GM18526 (cell line): ENCODE data around the gene GABBR2.

Experiments used
- POLR2A ChIP-seq: IDR thresholded peaks from 3 replicates; pipeline ENCODE4 v1.6.1; 2011; ENCODE audit not compliant: insufficient read length; ENCODE audit errors: extremely low read depth

GABBR2 gene

GRCh38 chr9:98708933-98709911 is at the start of gene GABBR2:
Gene GABBR2, minus strand, starts transcription at chr9:98708935. Its CDS starts 198 bp downstream, at chr9:98708737.
- no peak for TF ChIP-seq POLR2A

DNA sequence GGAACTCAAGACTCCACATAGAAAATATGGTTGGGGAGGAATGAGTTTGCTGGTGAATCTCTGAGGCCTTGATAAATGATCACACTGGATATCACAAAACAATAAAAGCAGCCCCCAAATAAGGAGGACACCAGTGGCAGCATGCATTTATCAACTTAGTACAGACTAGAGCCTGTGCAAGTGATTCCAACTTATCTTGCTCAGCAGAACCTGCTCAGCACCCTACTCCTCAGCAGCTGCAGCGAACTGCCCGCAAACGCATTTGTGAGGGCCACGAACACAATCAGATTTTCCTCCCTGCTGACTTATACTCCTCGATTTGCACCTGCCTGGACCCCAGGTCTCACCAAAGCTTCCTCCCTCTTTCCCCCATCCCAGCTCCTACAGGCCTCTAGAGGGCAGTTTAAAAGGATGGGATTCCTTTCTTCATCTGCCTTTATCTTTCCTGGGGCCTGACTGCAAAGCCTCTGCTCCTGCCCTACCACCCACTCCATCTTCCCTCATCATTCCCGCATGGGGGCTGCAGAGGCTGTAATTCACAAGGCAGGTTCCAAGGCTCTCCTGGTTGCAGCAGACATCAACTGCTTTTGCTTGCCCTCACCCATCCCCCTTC is 46.4 kb upstream of the GABBR2 start:
- TF ChIP-seq POLR2A, result no peak

DNA sequence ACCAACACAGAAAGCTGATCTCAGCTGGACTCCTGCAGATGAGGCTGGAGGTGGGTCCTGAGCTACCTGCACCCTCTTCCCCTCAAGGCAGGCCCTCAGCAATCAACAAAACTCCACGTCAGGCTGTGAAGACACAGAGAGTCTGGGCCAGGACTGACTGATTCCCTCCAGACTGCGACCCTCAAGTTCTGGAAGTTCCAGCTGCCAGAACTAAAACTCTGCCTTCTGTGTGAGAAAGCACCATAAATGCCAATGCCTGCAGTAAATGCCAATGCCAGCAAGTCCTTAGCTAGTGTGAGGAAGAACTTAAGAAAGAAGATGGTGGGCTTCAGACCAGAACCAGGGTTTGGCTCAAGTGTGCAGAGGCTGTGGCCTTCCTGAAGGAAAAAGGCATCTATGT is 42.5 kb upstream of the GABBR2 start:
- no peak for TF ChIP-seq POLR2A

DNA sequence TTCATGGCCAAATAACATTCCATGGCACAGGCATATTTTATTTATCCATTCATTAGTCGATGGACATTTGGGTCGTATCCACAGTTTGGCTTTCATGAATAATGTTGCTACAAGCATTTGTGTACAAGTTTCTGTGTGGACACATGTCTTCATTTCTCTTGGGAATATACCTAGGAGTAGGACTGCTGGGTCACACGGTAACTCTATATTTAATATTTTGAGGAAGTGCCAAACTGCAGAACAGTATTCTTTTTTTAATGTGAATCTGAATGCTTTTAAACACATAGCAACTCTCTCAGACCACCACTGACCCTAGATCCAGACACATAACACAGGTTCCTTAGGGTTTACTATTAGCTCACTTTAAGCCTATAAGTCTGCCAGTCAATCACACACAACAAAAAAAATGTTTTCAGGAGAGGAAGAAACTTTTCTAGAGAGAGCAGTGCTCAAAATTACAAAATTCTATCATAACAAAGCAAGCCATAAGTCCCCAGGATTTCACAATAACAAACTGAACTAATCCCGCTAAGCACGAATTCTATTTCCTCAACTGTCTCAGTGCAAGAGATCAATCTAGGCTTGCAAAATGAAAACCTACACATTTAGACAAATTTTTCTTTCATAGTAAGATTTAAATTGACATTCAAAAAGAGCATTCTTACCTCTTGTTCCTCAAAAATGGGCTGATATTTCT is 41.8 kb upstream of the GABBR2 start:
- no peak for TF ChIP-seq POLR2A

DNA sequence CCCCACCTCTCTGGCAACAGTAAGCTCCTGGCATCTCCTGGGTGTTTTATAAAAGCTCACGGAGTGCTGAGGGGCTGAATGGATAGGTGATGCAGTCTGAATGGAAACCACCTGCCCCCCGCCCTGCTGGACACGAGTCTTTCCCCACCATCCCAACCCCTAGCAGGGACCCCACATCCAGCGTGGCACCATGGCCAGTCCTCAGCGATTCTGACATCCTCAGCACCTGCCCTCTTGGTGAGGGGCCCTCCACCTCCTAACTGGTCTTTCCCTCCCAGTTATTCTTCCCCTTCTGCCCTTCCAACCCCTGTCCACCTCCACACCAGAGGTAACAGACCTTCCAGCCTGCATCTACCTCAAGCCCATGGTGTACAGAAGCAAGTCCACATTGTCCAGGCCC is 38.7 kb upstream of the GABBR2 start:
- TF ChIP-seq POLR2A, result no peak

DNA sequence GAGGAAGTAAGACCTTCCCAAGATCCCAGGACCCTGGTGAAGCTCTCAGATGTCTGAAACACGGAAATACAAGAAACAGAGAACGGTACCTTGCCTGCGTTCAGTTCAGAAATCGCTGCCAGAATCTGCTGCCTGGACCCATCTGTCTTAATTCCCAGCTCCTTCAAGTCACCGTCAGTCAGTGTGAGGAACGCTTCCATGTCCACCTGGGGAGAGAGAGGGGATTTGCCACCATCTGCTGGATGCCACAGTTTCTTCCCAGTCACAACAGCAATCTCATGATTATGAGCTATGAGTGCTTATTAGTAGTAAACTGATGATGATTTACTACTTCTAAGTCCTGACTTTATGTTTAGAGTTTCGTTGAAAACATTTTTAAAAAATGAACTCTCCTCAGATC is 36.7 kb upstream of the GABBR2 start:
- TF ChIP-seq POLR2A, result no peak

DNA sequence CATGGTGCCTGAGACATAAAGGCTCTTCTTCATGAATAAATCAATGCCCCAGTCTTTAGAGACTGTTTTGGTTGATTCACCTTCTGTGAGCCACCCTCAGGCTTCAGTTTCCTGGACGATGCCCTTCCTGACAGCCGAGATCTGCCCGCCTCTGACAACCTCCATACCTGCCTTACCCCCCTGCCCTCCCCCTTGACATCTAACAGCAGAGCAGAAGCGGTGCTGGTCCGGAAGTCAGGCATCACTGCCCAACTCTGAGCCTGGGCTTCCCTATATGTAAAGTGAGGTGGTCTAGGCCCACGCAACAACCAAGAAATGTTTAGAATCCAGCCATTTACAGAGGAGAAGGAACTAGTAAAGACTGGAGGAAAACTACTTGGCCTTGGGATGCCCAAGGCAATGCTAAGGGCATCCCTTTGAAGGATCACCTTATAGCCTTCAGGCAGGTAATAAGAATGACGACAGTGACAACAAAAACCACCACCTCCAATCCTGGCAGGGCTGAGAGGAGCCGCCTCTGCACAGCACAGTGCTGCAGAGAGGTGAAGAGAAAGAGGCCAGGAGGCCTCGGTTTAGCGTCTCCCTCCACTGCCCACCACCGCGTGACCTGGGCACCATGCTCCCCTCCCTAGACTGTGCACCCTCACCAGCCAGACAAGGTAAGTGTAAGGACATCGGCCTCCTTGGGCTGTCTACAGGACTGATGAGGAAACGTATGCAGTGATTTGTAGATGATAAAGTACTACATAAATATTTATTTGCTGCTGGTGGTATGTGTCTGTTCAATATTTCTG is 35.3 kb upstream of the GABBR2 start:
- no peak for TF ChIP-seq POLR2A

DNA sequence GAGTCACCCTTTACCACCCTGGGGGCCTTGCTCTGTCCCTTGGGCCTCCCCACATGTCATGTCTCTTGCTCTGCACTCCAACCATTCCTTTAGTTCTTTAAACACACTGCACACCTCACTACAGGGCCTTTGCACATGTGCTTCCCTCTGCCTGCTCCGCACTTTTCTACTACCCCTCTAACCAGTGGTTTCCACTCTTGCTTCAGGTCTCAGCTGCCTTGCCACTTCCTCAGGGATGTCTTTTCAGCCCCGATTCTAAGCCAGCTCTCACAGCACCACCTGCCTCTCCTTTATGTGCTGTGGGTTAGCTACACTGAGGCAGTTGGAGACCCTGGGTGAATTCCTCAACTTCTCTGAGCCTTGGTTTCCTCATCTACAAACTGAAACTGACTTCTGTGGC is 34.6 kb upstream of the GABBR2 start:
- TF ChIP-seq POLR2A, result no peak

DNA sequence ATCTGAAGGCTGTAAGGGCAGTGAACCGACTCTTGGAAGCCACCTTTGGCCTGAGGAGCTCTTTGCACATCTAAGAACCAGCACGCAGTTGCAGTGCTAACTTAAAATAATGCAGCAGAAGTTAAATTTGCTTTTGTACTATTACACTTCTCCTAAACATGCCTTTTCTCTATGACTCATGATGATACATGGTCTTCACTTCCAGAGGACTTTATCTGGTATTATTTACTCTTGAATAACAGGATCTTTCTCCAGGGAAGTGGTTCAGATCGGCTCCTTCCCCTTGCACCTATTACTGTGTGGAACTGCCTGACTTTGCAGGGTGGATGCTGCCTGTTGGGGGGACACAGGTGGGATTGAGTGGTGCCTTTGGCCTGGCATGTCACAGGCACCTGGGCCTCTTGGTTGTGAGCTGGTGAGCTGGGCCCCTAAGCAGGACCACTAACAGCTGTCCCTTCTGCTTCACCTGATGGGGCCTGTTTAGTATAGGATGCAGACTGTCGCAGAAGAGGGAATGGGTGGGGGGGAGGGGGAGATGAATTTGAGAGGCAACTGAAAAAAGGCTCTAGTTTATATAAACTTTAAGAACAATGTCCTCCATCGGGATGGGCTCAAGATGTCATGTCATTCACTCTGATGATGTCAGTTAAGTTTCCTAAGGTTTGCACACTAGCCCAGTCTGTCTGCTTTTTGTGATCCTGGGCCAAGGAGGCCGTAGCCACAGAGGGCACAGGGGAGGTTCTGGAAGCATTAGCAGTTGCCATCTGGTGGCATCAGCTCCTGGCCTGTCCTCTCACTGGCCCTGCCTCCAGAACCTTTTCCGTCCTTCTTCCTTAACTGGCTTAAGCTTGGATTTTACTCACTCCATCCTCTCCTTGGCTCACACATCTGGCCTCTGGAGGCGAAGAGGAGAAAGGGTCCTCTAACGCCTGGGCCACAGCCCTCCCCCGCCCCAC is 33.9 kb upstream of the GABBR2 start:
- TF ChIP-seq POLR2A, result no peak

GRCh38 chr9:98740226-98740881 is 31.6 kb upstream of the GABBR2 start:
- TF ChIP-seq POLR2A, result no peak

DNA sequence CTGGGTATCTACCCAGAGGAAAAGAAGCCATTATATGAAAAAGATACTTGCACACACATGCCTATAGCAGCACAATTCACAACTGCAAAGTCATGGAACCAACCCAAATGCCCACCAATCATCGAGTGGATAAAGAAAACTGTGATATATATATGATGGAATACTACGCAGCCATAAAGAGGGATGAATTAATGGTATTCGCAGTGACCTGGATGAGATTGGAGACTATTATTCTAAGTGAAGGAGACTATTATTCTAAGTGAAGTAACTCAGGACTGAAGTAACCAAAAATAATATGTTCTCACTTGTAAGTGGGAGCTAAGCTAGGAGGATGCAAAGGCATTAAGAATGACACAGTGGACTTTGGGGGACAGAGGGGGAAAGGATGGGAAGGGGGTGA is 30.0 kb upstream of the GABBR2 start:
- no peak for TF ChIP-seq POLR2A

- no peak for TF ChIP-seq POLR2A
Observed at GRCh38 chr9:98736226-98736625, 27.5 kb upstream of the GABBR2 start.

GRCh38 chr9:98732801-98733200 is 24.1 kb upstream of the GABBR2 start:
- TF ChIP-seq POLR2A, result no peak
